ENCODE results near the gene ATP6V0C.

Gene ATP6V0C

GRCh38 chr16:2513405-2514332, at the start of gene ATP6V0C:
Gene ATP6V0C (plus strand): TSS chr16:2513952. CDS start chr16:2514104, 152 bp downstream.
- H3K4me1 Mint-ChIP-seq: peaks cover 51% of the 10 kb centered on the region
- H3K36me3 Mint-ChIP-seq: peaks cover 7% of the 10 kb centered on the region
- ATAC-seq (ENCODE audit: low read depth) (peak; percentile 77), DNase-seq (ENCODE audit: low spot score in 2 of 2) (peak; percentile 92 to 94)
- H3K9me3 Mint-ChIP-seq: no peaks in the 10 kb centered on the region
- no peaks in the 10 kb centered on the region for H3K27me3 Mint-ChIP-seq
- peak within 1 kb of the TSS; percentile 94 for H3K27ac Mint-ChIP-seq
- peak within 1 kb of the TSS; percentile 94 for H3K4me3 Mint-ChIP-seq

- peaks cover 15% of the 10 kb centered on the region for H3K4me1 Mint-ChIP-seq
- H3K36me3 Mint-ChIP-seq: no peaks in the 10 kb centered on the region
- no peaks in the 10 kb centered on the region for H3K9me3 Mint-ChIP-seq
- H3K27ac Mint-ChIP-seq: no peak overlapping the region
- H3K4me3 Mint-ChIP-seq: no peak overlapping the region
- H3K27me3 Mint-ChIP-seq: peaks cover 3% of the 10 kb centered on the region
- ATAC-seq (ENCODE audit: low read depth) (no peak), DNase-seq (ENCODE audit: low spot score in 2 of 2) (no peak)
These were observed 49.4 kb upstream of the ATP6V0C start for GRCh38 chr16:2464333-2464732.

GRCh38 chr16:2465653-2466415, 47.9 kb upstream of the ATP6V0C start:
- Mint-ChIP-seq H3K27ac (no peak overlapping the region), H3K9me3 (no peaks in the 10 kb centered on the region), H3K4me1 (peaks cover 22% of the 10 kb centered on the region), H3K36me3 (no peaks in the 10 kb centered on the region), H3K4me3 (no peak overlapping the region), H3K27me3 (peaks cover 10% of the 10 kb centered on the region)
- DNase-seq (ENCODE audit: low spot score in 2 of 2) (no peak), ATAC-seq (ENCODE audit: low read depth) (no peak)

GRCh38 chr16:2466667-2467527, 46.9 kb upstream of the ATP6V0C start:
- H3K9me3 Mint-ChIP-seq: no peaks in the 10 kb centered on the region
- no peaks in the 10 kb centered on the region for H3K36me3 Mint-ChIP-seq
- ATAC-seq (ENCODE audit: low read depth) (no peak), DNase-seq (ENCODE audit: low spot score in 2 of 2) (peak in 1 of 2 donors; percentile 28)
- no peak overlapping the region for H3K27ac Mint-ChIP-seq
- peak overlapping the region; percentile 43 for H3K4me3 Mint-ChIP-seq
- H3K4me1 Mint-ChIP-seq: peaks cover 22% of the 10 kb centered on the region
- H3K27me3 Mint-ChIP-seq: peaks cover 10% of the 10 kb centered on the region

- Mint-ChIP-seq H3K36me3 (no peaks in the 10 kb centered on the region), H3K4me1 (peaks cover 22% of the 10 kb centered on the region), H3K9me3 (no peaks in the 10 kb centered on the region), H3K4me3 (peak overlapping the region; percentile 78), H3K27ac (no peak overlapping the region), H3K27me3 (peaks cover 11% of the 10 kb centered on the region)
- peak in 1 of 2 donors; percentile 40 for DNase-seq (ENCODE audit: low spot score in 2 of 2)
- peak; percentile 51 for ATAC-seq (ENCODE audit: low read depth)
These were observed 46.1 kb upstream of the ATP6V0C start for GRCh38 chr16:2467528-2468232.

DNA sequence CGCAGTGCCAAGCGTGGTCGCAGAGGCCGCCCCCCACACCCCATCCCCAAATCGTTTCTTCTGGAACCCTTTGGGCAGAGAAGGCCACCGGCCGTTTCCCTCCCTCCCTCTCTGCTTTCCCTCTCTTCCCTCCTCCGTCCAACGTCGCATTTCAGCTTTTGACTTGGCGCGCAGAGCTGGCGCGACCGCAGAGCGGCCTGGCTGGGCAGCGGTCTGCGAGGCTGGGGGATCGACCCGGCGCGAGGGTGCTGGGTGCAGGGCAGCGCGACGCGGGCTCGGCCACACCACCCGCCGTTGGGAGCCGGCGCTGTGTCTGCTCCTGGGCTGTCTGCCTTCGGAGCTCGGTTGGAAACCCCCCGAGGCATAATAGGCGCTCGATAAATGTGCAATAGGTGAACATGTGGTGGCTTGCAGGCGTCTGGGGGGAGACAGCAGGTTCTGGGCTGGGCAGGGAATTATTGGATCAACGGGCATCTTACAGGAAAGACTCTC, 45.5 kb upstream of the ATP6V0C start:
- ATAC-seq (ENCODE audit: low read depth) (peak; percentile 61), DNase-seq (ENCODE audit: low spot score in 2 of 2) (peak in 1 of 2 donors; percentile 29)
- no peaks in the 10 kb centered on the region for H3K36me3 Mint-ChIP-seq
- no peak overlapping the region for H3K27ac Mint-ChIP-seq
- peaks cover 17% of the 10 kb centered on the region for H3K27me3 Mint-ChIP-seq
- H3K9me3 Mint-ChIP-seq: no peaks in the 10 kb centered on the region
- H3K4me3 Mint-ChIP-seq: peak overlapping the region; percentile 78
- H3K4me1 Mint-ChIP-seq: peaks cover 27% of the 10 kb centered on the region

GRCh38 chr16:2468725-2469398, 44.9 kb upstream of the ATP6V0C start:
- ATAC-seq (ENCODE audit: low read depth) (peak; percentile 65), DNase-seq (ENCODE audit: low spot score in 2 of 2) (peak in 1 of 2 donors; percentile 47)
- Mint-ChIP-seq H3K27ac (no peak overlapping the region), H3K4me3 (peak overlapping the region; percentile 78), H3K27me3 (peaks cover 19% of the 10 kb centered on the region), H3K4me1 (peaks cover 28% of the 10 kb centered on the region), H3K9me3 (no peaks in the 10 kb centered on the region), H3K36me3 (no peaks in the 10 kb centered on the region)

DNA sequence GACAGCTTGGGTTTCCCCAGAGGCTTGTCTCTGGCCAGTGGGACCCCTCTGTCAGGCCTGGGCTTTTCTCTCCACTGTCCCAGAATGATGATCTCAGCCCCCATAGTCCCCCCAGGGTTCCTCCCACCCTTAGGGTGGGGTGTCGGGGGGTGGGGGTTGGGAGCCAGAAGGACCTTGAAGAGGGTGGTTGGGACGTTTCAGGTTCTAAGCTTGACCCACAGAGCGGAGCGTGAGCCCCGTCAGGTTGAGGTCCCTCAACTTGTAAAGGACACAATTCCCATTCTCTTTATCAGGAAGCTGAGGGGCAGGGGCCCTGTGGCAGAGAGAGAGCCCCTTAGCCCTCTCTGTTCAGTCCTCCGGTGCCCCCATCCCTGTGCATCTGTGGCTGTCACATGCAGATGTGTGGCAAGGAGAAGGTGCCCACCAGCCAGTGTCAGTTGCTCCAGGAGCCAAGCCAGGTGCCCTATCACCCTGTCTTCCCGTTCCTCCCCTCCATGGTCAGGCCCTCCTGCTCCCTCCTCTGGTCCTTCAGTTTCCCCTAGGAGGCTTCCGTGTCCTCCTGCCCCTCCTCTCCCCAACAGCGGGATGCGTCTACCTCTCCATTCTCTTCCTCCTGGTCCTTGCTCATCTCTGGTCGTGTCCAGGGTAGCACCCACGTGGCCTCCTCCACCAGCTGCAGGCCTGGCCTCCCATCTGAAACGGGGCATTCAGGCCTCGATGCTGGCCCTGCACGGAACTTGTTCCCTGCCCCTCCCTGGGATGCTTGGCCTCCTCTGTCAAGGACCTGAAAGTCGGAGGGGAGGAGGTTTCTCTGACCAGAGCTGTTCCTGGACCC, 44.1 kb upstream of the ATP6V0C start:
- H3K36me3 Mint-ChIP-seq: no peaks in the 10 kb centered on the region
- DNase-seq (ENCODE audit: low spot score in 2 of 2): peak in 1 of 2 donors; percentile 24
- peak overlapping the region; percentile 77 for H3K4me3 Mint-ChIP-seq
- no peak for ATAC-seq (ENCODE audit: low read depth)
- peak overlapping the region; percentile 18 for H3K27ac Mint-ChIP-seq
- H3K9me3 Mint-ChIP-seq: no peaks in the 10 kb centered on the region
- H3K27me3 Mint-ChIP-seq: peaks cover 19% of the 10 kb centered on the region
- H3K4me1 Mint-ChIP-seq: peaks cover 28% of the 10 kb centered on the region

- Mint-ChIP-seq H3K27me3 (peaks cover 19% of the 10 kb centered on the region), H3K4me3 (peak overlapping the region; percentile 28)
These were observed 43.5 kb upstream of the ATP6V0C start for GRCh38 chr16:2470234-2470601.

GRCh38 chr16:2470603-2471015, 43.1 kb upstream of the ATP6V0C start:
- H3K4me3 Mint-ChIP-seq: peak overlapping the region; percentile 28
- H3K4me1 Mint-ChIP-seq: peaks cover 28% of the 10 kb centered on the region
- ATAC-seq (ENCODE audit: low read depth) (no peak), DNase-seq (ENCODE audit: low spot score in 2 of 2) (no peak)
- H3K27ac Mint-ChIP-seq: no peak overlapping the region
- H3K36me3 Mint-ChIP-seq: no peaks in the 10 kb centered on the region
- H3K9me3 Mint-ChIP-seq: no peaks in the 10 kb centered on the region
- H3K27me3 Mint-ChIP-seq: peaks cover 19% of the 10 kb centered on the region

More at GRCh38 chr16:2470234-2470601, 43.5 kb upstream of the ATP6V0C start:
- H3K9me3 Mint-ChIP-seq: no peaks in the 10 kb centered on the region
- no peak for DNase-seq (ENCODE audit: low spot score in 2 of 2)
- peaks cover 28% of the 10 kb centered on the region for H3K4me1 Mint-ChIP-seq
- no peaks in the 10 kb centered on the region for H3K36me3 Mint-ChIP-seq
- ATAC-seq (ENCODE audit: low read depth): no peak
- peak overlapping the region; percentile 18 for H3K27ac Mint-ChIP-seq

- no peak within 1 kb of the TSS for H3K27ac Mint-ChIP-seq
- H3K27me3 Mint-ChIP-seq: peaks cover 19% of the 10 kb centered on the region
- H3K4me3 Mint-ChIP-seq: peak within 1 kb of the TSS; percentile 37
- ATAC-seq (ENCODE audit: low read depth) (no peak), DNase-seq (ENCODE audit: low spot score in 2 of 2) (peak in 1 of 2 donors; percentile 37)
- peaks cover 28% of the 10 kb centered on the region for H3K4me1 Mint-ChIP-seq
- H3K9me3 Mint-ChIP-seq: no peaks in the 10 kb centered on the region
- H3K36me3 Mint-ChIP-seq: no peaks in the 10 kb centered on the region
These were observed 42.6 kb upstream of the ATP6V0C start, which contains the start of gene NTN3 for GRCh38 chr16:2471016-2471652. Gene NTN3 (plus strand): TSS chr16:2471297. CDS start chr16:2471702, 405 bp downstream.
